Tibial nerve (tissue), 4 donors: ENCODE measurements around the gene GRHL1.

Source experiments
- EP300 ChIP-seq, 2 donors: sonication (generic); formaldehyde crosslinking; IDR thresholded peaks; one replicate each; pipeline ENCODE4 v1.6.1; 2017; ENCODE audit warnings: antibody characterized with exemption in 2 of 2, mild to moderate bottlenecking in 1 of 2
- POLR2A ChIP-seq, 2 donors: fragments of 450-650 bp; IDR thresholded peaks; one replicate each; pipeline ENCODE4 v1.6.1; 2017; ENCODE audit warnings: antibody characterized with exemption in 2 of 2, mild to moderate bottlenecking in 2 of 2, moderate library complexity in 2 of 2
- TF ChIP-seq, protein P1 (sequence below), 5 experiments: fragments of 200-600 bp in 3 of 5; fragments of 450-650 bp in 2 of 5; sonication (generic) in 3 of 5; IDR thresholded peaks; one replicate each; pipeline ENCODE4 v1.5.1; 2016 to 2019; ENCODE audit warnings: antibody characterized with exemption in 5 of 5, mild to moderate bottlenecking in 3 of 5, moderate library complexity in 2 of 5

DNA sequence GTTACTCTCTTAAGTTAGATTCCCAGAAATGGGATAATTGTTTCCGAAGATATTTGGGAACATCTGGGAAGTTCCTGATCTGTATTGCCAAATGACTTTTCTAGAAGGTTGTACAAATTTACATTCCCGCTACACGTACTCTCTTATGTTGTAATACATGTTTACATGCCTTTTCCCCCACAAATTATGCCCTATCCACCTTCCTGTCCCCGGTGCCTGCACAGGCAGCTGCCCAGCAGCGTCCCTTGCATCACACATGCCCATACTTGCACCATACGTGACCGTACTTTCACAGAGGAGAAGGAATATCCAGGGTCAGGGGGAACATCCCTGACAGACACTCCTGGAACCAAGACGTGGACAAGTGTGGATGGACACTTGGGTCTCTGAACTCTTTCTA, 67.7 kb downstream of the GRHL1 start:
- TF ChIP-seq POLR2A (IDR thresholded peaks at IDR 0.05) (no peak), EP300 (IDR thresholded peaks at IDR 0.05) (peak in 1 of 2 donors; percentile 31)
- TF ChIP-seq, protein P1, sequence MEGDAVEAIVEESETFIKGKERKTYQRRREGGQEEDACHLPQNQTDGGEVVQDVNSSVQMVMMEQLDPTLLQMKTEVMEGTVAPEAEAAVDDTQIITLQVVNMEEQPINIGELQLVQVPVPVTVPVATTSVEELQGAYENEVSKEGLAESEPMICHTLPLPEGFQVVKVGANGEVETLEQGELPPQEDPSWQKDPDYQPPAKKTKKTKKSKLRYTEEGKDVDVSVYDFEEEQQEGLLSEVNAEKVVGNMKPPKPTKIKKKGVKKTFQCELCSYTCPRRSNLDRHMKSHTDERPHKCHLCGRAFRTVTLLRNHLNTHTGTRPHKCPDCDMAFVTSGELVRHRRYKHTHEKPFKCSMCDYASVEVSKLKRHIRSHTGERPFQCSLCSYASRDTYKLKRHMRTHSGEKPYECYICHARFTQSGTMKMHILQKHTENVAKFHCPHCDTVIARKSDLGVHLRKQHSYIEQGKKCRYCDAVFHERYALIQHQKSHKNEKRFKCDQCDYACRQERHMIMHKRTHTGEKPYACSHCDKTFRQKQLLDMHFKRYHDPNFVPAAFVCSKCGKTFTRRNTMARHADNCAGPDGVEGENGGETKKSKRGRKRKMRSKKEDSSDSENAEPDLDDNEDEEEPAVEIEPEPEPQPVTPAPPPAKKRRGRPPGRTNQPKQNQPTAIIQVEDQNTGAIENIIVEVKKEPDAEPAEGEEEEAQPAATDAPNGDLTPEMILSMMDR (IDR thresholded peaks at IDR 0.05): no peak
